SK-N-SH treated with all-trans-retinoic acid at 6 μM for 48 hours (cell line): Measurements from ENCODE around the gene LY86.

Experiments used
- ATAC-seq: fragments of 200-7000 bp; cut with Tn5 transposase; 3 replicates; pipeline ENCODE4 v1.9.1; 2020; ENCODE audit warnings: mild to moderate bottlenecking, moderate library complexity
- BACH2 ChIP-seq: fragments of 250-450 bp; sonication (Bioruptor Pico); IDR thresholded peaks from 2 replicates; pipeline ENCODE4 v1.9.0; 2021; ENCODE audit warnings: mild to moderate bottlenecking, borderline replicate concordance
- CSRNP3 ChIP-seq: fragments of 250-450 bp; sonication (Bioruptor Pico); IDR thresholded peaks from 2 replicates; pipeline ENCODE4 v1.5.1; 2021; ENCODE audit warnings: mild to moderate bottlenecking, moderate library complexity
- ISL1 ChIP-seq: fragments of 250-450 bp; sonication (Bioruptor Pico); IDR thresholded peaks from 2 replicates; pipeline ENCODE4 v2.1.2; 2022; ENCODE audit warnings: mild to moderate bottlenecking, moderate library complexity
- OSR1 ChIP-seq: fragments of 250-450 bp; sonication (Bioruptor Pico); IDR thresholded peaks from 2 replicates; pipeline ENCODE4 v1.8.0; 2022; ENCODE audit warnings: moderate library complexity, mild to moderate bottlenecking, inconsistent platforms
- PPARA ChIP-seq: fragments of 250-450 bp; sonication (Bioruptor Pico); IDR thresholded peaks from 2 replicates; pipeline ENCODE4 v1.5.0; 2020; ENCODE audit warnings: mild to moderate bottlenecking, borderline replicate concordance
- RARB ChIP-seq: fragments of 250-450 bp; sonication (Bioruptor Pico); IDR thresholded peaks from 2 replicates; pipeline ENCODE4 v1.8.0; 2021; ENCODE audit warnings: mild to moderate bottlenecking, moderate library complexity
- SNAI2 ChIP-seq: fragments of 250-450 bp; sonication (Bioruptor Pico); IDR thresholded peaks from 2 replicates; pipeline ENCODE4 v1.5.0; 2020; ENCODE audit warnings: mild to moderate bottlenecking, moderate library complexity
- ZC3H10 ChIP-seq: fragments of 250-450 bp; sonication (Bioruptor Pico); IDR thresholded peaks from 2 replicates; pipeline ENCODE4 v1.5.1; 2021; ENCODE audit warnings: mild to moderate bottlenecking, moderate library complexity
- ZFP30 ChIP-seq: fragments of 450-650 bp; formaldehyde crosslinking; IDR thresholded peaks from 2 replicates; pipeline ENCODE4 v1.5.0; 2022; ENCODE audit warnings: mild to moderate bottlenecking, moderate library complexity
- TF ChIP-seq, protein P1 (sequence below): fragments of 250-450 bp; sonication (Bioruptor Pico); IDR thresholded peaks from 2 replicates; pipeline ENCODE4 v1.8.0; 2021; ENCODE audit warnings: low read depth, mild to moderate bottlenecking, moderate library complexity, borderline replicate concordance

The LY86 gene

GRCh38 chr6:6703699-6704098 is 115.2 kb downstream of the LY86 start:
- TF ChIP-seq BACH2 (no peak), SNAI2 (CRISPR knock-in tag) (no peak), ZFP30 (CRISPR knock-in tag) (no peak), CSRNP3 (no peak), RARB (CRISPR knock-in tag) (no peak), ISL1 (CRISPR knock-in tag) (no peak), ZC3H10 (CRISPR knock-in tag) (no peak), OSR1 (CRISPR knock-in tag) (no peak), PPARA (no peak)
- TF ChIP-seq, protein P1, sequence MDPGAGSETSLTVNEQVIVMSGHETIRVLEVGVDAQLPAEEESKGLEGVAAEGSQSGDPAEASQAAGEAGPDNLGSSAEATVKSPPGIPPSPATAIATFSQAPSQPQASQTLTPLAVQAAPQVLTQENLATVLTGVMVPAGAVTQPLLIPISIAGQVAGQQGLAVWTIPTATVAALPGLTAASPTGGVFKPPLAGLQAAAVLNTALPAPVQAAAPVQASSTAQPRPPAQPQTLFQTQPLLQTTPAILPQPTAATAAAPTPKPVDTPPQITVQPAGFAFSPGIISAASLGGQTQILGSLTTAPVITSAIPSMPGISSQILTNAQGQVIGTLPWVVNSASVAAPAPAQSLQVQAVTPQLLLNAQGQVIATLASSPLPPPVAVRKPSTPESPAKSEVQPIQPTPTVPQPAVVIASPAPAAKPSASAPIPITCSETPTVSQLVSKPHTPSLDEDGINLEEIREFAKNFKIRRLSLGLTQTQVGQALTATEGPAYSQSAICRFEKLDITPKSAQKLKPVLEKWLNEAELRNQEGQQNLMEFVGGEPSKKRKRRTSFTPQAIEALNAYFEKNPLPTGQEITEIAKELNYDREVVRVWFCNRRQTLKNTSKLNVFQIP (CRISPR knock-in tag) = no peak
- no peak for ATAC-seq
